Mesothelial cell of epicardium (in vitro differentiated cells): Measurements from ENCODE around the gene PHC3. TPM values are rescaled to one million over a fixed set of nuclear protein-coding genes. Genes with fewer than 3 reads are reported as not detected.

ENCODE experiments used
- DNase-seq, 2 experiments: peaks; one replicate each; pipeline ENCODE4 v3.0.0; 2021; ENCODE audit warnings: low spot score in 2 of 2; ENCODE audit not compliant: unreplicated experiment in 2 of 2
- H3K27ac Mint-ChIP-seq: 2 replicates; pipeline ENCODE4 v1.8.0; 2021; ENCODE audit warnings: mixed read lengths
- H3K27me3 Mint-ChIP-seq: 2 replicates; pipeline ENCODE4 v1.8.0; 2021; ENCODE audit warnings: low read depth, mixed read lengths
- H3K36me3 Mint-ChIP-seq: 2 replicates; pipeline ENCODE4 v1.8.0; 2021; ENCODE audit warnings: mixed read lengths
- H3K4me1 Mint-ChIP-seq: 2 replicates; pipeline ENCODE4 v1.8.0; 2021; ENCODE audit warnings: mixed read lengths
- H3K4me3 Mint-ChIP-seq: 2 replicates; pipeline ENCODE4 v1.8.0; 2021; ENCODE audit warnings: mild to moderate bottlenecking, moderate library complexity, mixed read lengths
- H3K9me3 Mint-ChIP-seq: 2 replicates; pipeline ENCODE4 v1.8.0; 2021; ENCODE audit warnings: mixed read lengths
- total RNA-seq: library from RNA; stranded (reverse); gene quantifications from 3 replicates; pipeline ENCODE4 v1.2.1, GENCODE V29; 2021
- TF ChIP-seq, protein P1 (sequence below): fragments of 200-600 bp; sonication (generic); IDR thresholded peaks from one replicate; pipeline ENCODE4 v1.5.0; 2021; ENCODE audit warnings: antibody characterized with exemption; ENCODE audit not compliant: unreplicated experiment

The PHC3 gene
- total RNA-seq, 1 donor from 2014 or later: 58.1 TPM

- H3K27me3 Mint-ChIP-seq: no peaks in the 10 kb centered on the region
- H3K27ac Mint-ChIP-seq: no peak overlapping the region
- no peak overlapping the region for H3K4me3 Mint-ChIP-seq
- H3K36me3 Mint-ChIP-seq: peaks cover 37% of the 10 kb centered on the region
- no peak for DNase-seq
- TF ChIP-seq, protein P1, sequence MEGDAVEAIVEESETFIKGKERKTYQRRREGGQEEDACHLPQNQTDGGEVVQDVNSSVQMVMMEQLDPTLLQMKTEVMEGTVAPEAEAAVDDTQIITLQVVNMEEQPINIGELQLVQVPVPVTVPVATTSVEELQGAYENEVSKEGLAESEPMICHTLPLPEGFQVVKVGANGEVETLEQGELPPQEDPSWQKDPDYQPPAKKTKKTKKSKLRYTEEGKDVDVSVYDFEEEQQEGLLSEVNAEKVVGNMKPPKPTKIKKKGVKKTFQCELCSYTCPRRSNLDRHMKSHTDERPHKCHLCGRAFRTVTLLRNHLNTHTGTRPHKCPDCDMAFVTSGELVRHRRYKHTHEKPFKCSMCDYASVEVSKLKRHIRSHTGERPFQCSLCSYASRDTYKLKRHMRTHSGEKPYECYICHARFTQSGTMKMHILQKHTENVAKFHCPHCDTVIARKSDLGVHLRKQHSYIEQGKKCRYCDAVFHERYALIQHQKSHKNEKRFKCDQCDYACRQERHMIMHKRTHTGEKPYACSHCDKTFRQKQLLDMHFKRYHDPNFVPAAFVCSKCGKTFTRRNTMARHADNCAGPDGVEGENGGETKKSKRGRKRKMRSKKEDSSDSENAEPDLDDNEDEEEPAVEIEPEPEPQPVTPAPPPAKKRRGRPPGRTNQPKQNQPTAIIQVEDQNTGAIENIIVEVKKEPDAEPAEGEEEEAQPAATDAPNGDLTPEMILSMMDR: no peak
- H3K4me1 Mint-ChIP-seq: no peaks in the 10 kb centered on the region
- no peaks in the 10 kb centered on the region for H3K9me3 Mint-ChIP-seq
Observed at GRCh38 chr3:170111147-170111771, 70.3 kb downstream of the PHC3 start.

GRCh38 chr3:170109579-170110293, 71.8 kb downstream of the PHC3 start:
- Mint-ChIP-seq H3K36me3 (peaks cover 36% of the 10 kb centered on the region), H3K27ac (no peak overlapping the region)
- TF ChIP-seq, protein P1: no peak

DNA sequence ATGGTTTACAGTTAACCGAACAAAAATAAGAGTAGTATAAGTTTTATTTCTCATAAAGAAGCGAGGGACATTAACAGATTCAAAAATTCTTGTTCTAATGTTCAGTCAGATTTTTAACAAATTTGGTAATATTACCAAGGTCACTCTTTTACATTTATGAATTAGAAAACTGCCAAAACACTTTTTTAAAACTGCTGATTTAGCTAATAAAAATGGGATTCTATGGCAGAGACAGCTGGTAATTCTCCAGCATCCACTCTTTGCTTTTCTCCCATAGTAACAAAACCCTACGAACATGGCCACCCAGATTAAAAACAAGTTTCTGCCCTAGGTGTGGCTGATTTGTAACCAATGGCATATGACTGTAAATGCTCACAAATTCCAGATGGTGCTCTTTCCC, 72.6 kb downstream of the PHC3 start:
- Mint-ChIP-seq H3K27ac (no peak overlapping the region), H3K27me3 (no peaks in the 10 kb centered on the region), H3K4me1 (no peaks in the 10 kb centered on the region), H3K36me3 (peaks cover 36% of the 10 kb centered on the region), H3K4me3 (no peak overlapping the region), H3K9me3 (no peaks in the 10 kb centered on the region)
- no peak for DNase-seq
- TF ChIP-seq, protein P1: no peak

More at GRCh38 chr3:170109579-170110293, 71.8 kb downstream of the PHC3 start:
- no peaks in the 10 kb centered on the region for H3K27me3 Mint-ChIP-seq
- H3K4me3 Mint-ChIP-seq: no peak overlapping the region
- H3K9me3 Mint-ChIP-seq: no peaks in the 10 kb centered on the region
- no peak for DNase-seq
- no peaks in the 10 kb centered on the region for H3K4me1 Mint-ChIP-seq

DNA sequence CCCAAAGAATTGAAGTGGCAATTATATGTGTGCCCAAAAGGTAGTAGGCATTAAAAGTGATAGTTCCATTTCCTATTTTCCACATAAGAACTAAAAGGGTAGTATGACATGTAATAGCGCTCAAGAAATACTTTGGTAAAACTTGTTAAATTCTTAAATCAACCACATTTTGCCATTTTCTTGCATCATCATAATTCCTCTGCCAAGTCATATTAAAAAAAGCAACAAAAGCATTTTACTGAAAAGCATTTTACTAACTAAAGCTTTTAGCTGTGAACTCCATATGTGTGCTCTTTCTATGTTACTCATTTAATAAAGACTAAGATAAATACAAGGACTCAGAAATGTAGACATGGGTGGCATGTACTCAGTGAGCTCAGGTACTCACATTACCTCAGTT, 73.6 kb downstream of the PHC3 start:
- TF ChIP-seq, protein P1: no peak
- Mint-ChIP-seq H3K27ac (no peak overlapping the region), H3K36me3 (peaks cover 29% of the 10 kb centered on the region), H3K27me3 (no peaks in the 10 kb centered on the region), H3K4me3 (no peak overlapping the region), H3K4me1 (no peaks in the 10 kb centered on the region), H3K9me3 (no peaks in the 10 kb centered on the region)
- DNase-seq: no peak

GRCh38 chr3:170102431-170102830, 79.1 kb downstream of the PHC3 start:
- Mint-ChIP-seq H3K27me3 (no peaks in the 10 kb centered on the region), H3K9me3 (no peaks in the 10 kb centered on the region), H3K4me1 (no peaks in the 10 kb centered on the region), H3K36me3 (peaks cover 36% of the 10 kb centered on the region), H3K27ac (no peak overlapping the region), H3K4me3 (no peak overlapping the region)
- DNase-seq: no peak
- TF ChIP-seq, protein P1: no peak
